ENCODE data around the gene DAB2IP.

GRCh38 chr9:121725008-121725775 is 73.8 kb downstream of the DAB2IP start:
- no peak for TF ChIP-seq CTCF (IDR thresholded peaks at IDR 0.05; ENCODE audit: low read length)
- no peak for TF ChIP-seq EZH2 (IDR thresholded peaks at IDR 0.05; ENCODE audit: borderline replicate concordance, low read length)

All from OCI-LY1 (cell line).